ENCODE data around the gene SOAT1. TPM values are rescaled to one million over a fixed set of nuclear protein-coding genes. Genes with fewer than 3 reads are reported as not detected.

SOAT1 gene
- total RNA-seq, 4 donors from 2014 or later, result 1.7 to 8.0 (median 4.9) TPM

GRCh38 chr1:179366093-179366800, 72.7 kb downstream of the SOAT1 start:
- H3K27ac ChIP-seq, result peak overlapping the region; percentile 76 to 95 (median 90)
- TF ChIP-seq CTCF (IDR thresholded peaks at IDR 0.05) (no peak), POLR2A (IDR thresholded peaks at IDR 0.05) (peak in 1 of 4 donors; percentile 1)
- no peaks in the 10 kb centered on the region for H3K9me3 ChIP-seq
- H3K27me3 ChIP-seq, result no peaks in the 10 kb centered on the region
- H3K36me3 ChIP-seq, result no peaks in the 10 kb centered on the region
- intact Hi-C loops (cut with DNase I), result loop anchor here (5.0 kb wide), 1 partner anchor 284 kb away; the partner anchor contains the start of gene TOR3A
- DNase-seq, result no peak
- H3K4me3 ChIP-seq, result peak overlapping the region; percentile 38 to 82 (median 60)
- WGBS, 2 donors, result 4 to 8% methylated on average over 19 to 24 of the region's 28 CpGs
- H3K4me1 ChIP-seq, result peaks cover 0 to 13% (median 7%) of the 10 kb centered on the region in 3 donors

- Histone ChIP-seq H3K36me3 (no peaks in the 10 kb centered on the region), H3K27me3 (no peaks in the 10 kb centered on the region), H3K9me3 (no peaks in the 10 kb centered on the region), H3K4me3 (no peak overlapping the region), H3K27ac (no peak overlapping the region), H3K4me1 (peaks cover 0 to 12% (median 7%) of the 10 kb centered on the region in 3 donors)
- intact Hi-C loops (cut with DNase I), result loop anchor here (5.0 kb wide), 1 partner anchor 288 kb away; the partner anchor contains the start of gene TOR3A
- no peak for DNase-seq
- TF ChIP-seq CTCF (IDR thresholded peaks at IDR 0.05), result peak; percentile 71 to 78 (median 74)
- no peak for TF ChIP-seq POLR2A (IDR thresholded peaks at IDR 0.05)
- WGBS, 2 donors, result 0 to 3% methylated on average over 4 of the region's 4 CpGs
Observed at GRCh38 chr1:179369751-179370341, 76.2 kb downstream of the SOAT1 start.

GRCh38 chr1:179372160-179372559, 78.6 kb downstream of the SOAT1 start:
- Histone ChIP-seq H3K36me3 (no peaks in the 10 kb centered on the region), H3K27ac (no peak overlapping the region), H3K9me3 (no peaks in the 10 kb centered on the region), H3K4me1 (no peaks in the 10 kb centered on the region), H3K4me3 (no peak overlapping the region), H3K27me3 (no peaks in the 10 kb centered on the region)
- TF ChIP-seq POLR2A (IDR thresholded peaks at IDR 0.05) (no peak), CTCF (IDR thresholded peaks at IDR 0.05) (no peak)
- no peak for DNase-seq
- intact Hi-C loops (cut with DNase I), result no loop called here
- WGBS, 2 donors, result 72 to 79% methylated on average over 4 of the region's 4 CpGs

GRCh38 chr1:179376223-179376622, 82.6 kb downstream of the SOAT1 start:
- Histone ChIP-seq H3K9me3 (no peaks in the 10 kb centered on the region), H3K4me1 (no peaks in the 10 kb centered on the region), H3K27ac (no peak overlapping the region), H3K36me3 (no peaks in the 10 kb centered on the region), H3K27me3 (no peaks in the 10 kb centered on the region), H3K4me3 (no peak overlapping the region)
- intact Hi-C loops (cut with DNase I), result no loop called here
- DNase-seq, result no peak
- no peak for TF ChIP-seq POLR2A (IDR thresholded peaks at IDR 0.05)
- TF ChIP-seq CTCF (IDR thresholded peaks at IDR 0.05), result no peak
- WGBS, 2 donors, result 85 to 89% methylated on average over 6 of the region's 6 CpGs

GRCh38 chr1:179380299-179380698, 86.7 kb downstream of the SOAT1 start:
- H3K4me1 ChIP-seq, result no peaks in the 10 kb centered on the region
- H3K9me3 ChIP-seq, result no peaks in the 10 kb centered on the region
- intact Hi-C loops (cut with DNase I), result no loop called here
- no peak overlapping the region for H3K4me3 ChIP-seq
- no peak for DNase-seq
- no peak overlapping the region for H3K27ac ChIP-seq
- no peaks in the 10 kb centered on the region for H3K36me3 ChIP-seq
- TF ChIP-seq POLR2A (IDR thresholded peaks at IDR 0.05), result no peak
- no peak for TF ChIP-seq CTCF (IDR thresholded peaks at IDR 0.05)
- H3K27me3 ChIP-seq, result no peaks in the 10 kb centered on the region

Measured in esophagus squamous epithelium (tissue), 5 donors.